ENCODE measurements around the gene MYOF. TPM values are rescaled to one million over a fixed set of nuclear protein-coding genes. Genes with fewer than 3 reads are reported as not detected.

Gene MYOF
- total and polyA plus RNA-seq, 2 donors from 2014 or later, result 11.5 to 134 TPM

DNA sequence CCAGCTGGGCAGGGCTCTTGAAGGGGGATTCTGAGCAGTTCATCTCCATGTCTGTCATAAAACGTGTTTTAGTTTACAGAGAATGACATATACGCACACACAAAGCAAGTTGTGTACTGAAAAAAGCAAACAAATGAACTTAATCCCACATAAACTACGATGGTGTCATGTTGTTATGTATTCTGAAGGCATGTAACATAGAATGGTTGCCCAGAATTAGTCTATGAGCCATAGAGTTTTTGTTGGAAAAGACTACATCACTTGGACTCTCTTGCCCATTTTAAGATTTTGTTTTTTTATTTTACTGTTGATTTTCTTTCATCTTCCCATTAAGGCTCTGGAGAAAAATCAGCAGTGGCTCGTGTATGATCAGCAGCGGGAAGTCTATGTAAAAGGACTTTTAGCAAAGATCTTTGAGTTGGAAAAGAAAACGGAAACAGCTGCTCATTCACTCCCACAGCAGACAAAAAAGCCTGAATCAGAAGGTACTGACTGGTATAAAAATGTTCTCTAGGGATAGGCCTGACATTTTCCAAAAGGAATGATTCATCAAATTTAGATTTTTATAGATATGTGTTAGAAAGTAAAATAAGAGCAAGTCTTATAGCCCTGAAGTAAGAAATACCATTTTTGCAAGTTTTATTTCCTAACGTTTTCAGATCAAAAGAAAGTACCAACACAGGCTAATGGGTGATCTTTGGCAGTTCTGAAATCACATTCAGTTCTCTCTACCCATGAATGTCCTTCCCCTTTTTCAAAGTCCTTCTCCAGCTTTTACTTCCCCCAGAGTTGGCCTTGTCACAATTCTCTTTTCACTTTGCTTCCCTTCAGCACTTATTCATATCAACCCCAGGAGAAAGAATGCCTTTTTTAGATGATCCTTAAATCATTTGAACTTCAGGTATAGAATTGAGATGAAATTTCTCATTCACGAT is 33.2 kb upstream of the MYOF start:
- no peak overlapping the region for H3K9ac ChIP-seq (ENCODE audit: low read length in 3 of 3)

GRCh38 chr10:93514521-93514920 is 32.4 kb upstream of the MYOF start:
- DNase-seq (no peak), FAIRE-seq (no peak)
- Histone ChIP-seq H3K36me3 (ENCODE audit: control insufficient read depth in 2 of 3, insufficient read depth in 3 of 3, low read length in 3 of 3) (no peaks in the 10 kb centered on the region), H3K9ac (ENCODE audit: low read length in 3 of 3) (no peak overlapping the region), H3K27ac (ENCODE audit: low read depth in 2 of 2, low read length in 2 of 2) (no peak overlapping the region), H3K9me3 (ENCODE audit: control insufficient read depth in 2 of 3, insufficient read depth in 1 of 3, low read length in 3 of 3) (no peaks in the 10 kb centered on the region), H3K4me3 (ENCODE audit: low read length in 3 of 3) (no peak overlapping the region), H3K27me3 (ENCODE audit: control insufficient read depth, insufficient read depth, low read length) (no peaks in the 10 kb centered on the region), H3K4me1 (ENCODE audit: control insufficient read depth in 2 of 3, insufficient read depth in 2 of 3, low read depth in 1 of 3, low read length in 3 of 3) (no peaks in the 10 kb centered on the region)
- intact Hi-C loops (cut with DNase I), result no loop called here
- TF ChIP-seq, protein P1, sequence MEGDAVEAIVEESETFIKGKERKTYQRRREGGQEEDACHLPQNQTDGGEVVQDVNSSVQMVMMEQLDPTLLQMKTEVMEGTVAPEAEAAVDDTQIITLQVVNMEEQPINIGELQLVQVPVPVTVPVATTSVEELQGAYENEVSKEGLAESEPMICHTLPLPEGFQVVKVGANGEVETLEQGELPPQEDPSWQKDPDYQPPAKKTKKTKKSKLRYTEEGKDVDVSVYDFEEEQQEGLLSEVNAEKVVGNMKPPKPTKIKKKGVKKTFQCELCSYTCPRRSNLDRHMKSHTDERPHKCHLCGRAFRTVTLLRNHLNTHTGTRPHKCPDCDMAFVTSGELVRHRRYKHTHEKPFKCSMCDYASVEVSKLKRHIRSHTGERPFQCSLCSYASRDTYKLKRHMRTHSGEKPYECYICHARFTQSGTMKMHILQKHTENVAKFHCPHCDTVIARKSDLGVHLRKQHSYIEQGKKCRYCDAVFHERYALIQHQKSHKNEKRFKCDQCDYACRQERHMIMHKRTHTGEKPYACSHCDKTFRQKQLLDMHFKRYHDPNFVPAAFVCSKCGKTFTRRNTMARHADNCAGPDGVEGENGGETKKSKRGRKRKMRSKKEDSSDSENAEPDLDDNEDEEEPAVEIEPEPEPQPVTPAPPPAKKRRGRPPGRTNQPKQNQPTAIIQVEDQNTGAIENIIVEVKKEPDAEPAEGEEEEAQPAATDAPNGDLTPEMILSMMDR (IDR thresholded peaks at IDR 0.05; ENCODE audit: borderline replicate concordance, extremely low read depth, insufficient read depth), result no peak

More for the DNA sequence above, 33.2 kb upstream of the MYOF start:
- no peak overlapping the region for H3K27ac ChIP-seq (ENCODE audit: low read depth in 2 of 2, low read length in 2 of 2)
- no peaks in the 10 kb centered on the region for H3K9me3 ChIP-seq (ENCODE audit: control insufficient read depth in 2 of 3, insufficient read depth in 1 of 3, low read length in 3 of 3)
- no peaks in the 10 kb centered on the region for H3K36me3 ChIP-seq (ENCODE audit: control insufficient read depth in 2 of 3, insufficient read depth in 3 of 3, low read length in 3 of 3)
- TF ChIP-seq, protein P1 (IDR thresholded peaks at IDR 0.05; ENCODE audit: borderline replicate concordance, extremely low read depth, insufficient read depth), result no peak
- DNase-seq, result no peak
- no peaks in the 10 kb centered on the region for H3K4me1 ChIP-seq (ENCODE audit: control insufficient read depth in 2 of 3, insufficient read depth in 2 of 3, low read depth in 1 of 3, low read length in 3 of 3)
- intact Hi-C loops (cut with DNase I), result no loop called here
- no peaks in the 10 kb centered on the region for H3K27me3 ChIP-seq (ENCODE audit: control insufficient read depth, insufficient read depth, low read length)
- no peak overlapping the region for H3K4me3 ChIP-seq (ENCODE audit: low read length in 3 of 3)
- FAIRE-seq, result no peak

DNA sequence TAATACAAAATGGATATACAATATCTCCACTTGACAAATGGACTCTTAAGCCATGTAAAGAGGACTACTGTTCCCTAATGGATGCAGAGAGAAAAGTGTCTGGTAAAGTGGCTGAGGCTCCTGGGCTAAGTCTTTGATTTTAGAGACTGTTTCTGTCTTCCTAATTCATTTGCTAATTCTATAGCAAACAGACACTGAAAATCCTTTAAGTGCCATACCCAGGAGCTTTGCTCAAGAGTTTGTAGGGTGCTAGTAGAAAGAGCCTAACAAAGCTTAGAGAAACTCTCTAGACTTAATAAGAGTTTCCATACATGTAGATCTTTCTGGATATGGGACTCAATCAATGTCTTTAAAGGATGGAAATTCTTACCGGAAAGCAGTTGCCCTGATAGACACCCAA is 31.0 kb upstream of the MYOF start:
- H3K9me3 ChIP-seq (ENCODE audit: control insufficient read depth in 2 of 3, insufficient read depth in 1 of 3, low read length in 3 of 3), result no peaks in the 10 kb centered on the region
- intact Hi-C loops (cut with DNase I), result no loop called here
- no peaks in the 10 kb centered on the region for H3K36me3 ChIP-seq (ENCODE audit: control insufficient read depth in 2 of 3, insufficient read depth in 3 of 3, low read length in 3 of 3)
- TF ChIP-seq, protein P1 (IDR thresholded peaks at IDR 0.05; ENCODE audit: borderline replicate concordance, extremely low read depth, insufficient read depth), result no peak
- no peaks in the 10 kb centered on the region for H3K27me3 ChIP-seq (ENCODE audit: control insufficient read depth, insufficient read depth, low read length)
- no peak overlapping the region for H3K9ac ChIP-seq (ENCODE audit: low read length in 3 of 3)
- no peak for FAIRE-seq
- no peaks in the 10 kb centered on the region for H3K4me1 ChIP-seq (ENCODE audit: control insufficient read depth in 2 of 3, insufficient read depth in 2 of 3, low read depth in 1 of 3, low read length in 3 of 3)
- no peak for DNase-seq
- H3K4me3 ChIP-seq (ENCODE audit: low read length in 3 of 3), result no peak overlapping the region
- H3K27ac ChIP-seq (ENCODE audit: low read depth in 2 of 2, low read length in 2 of 2), result no peak overlapping the region

Data from kidney (tissue), 14 donors.